GM19099 (cell line): ENCODE measurements around the gene KRTAP10-11.

Experiments used
- POLR2A ChIP-seq: IDR thresholded peaks from 3 replicates; pipeline ENCODE4 v1.6.1; 2011; ENCODE audit warnings: low read depth; ENCODE audit not compliant: insufficient read length; ENCODE audit errors: extremely low read depth

KRTAP10-11 gene

GRCh38 chr21:44653123-44653522 is 6.9 kb downstream of the KRTAP10-11 start:
- TF ChIP-seq POLR2A = no peak

- no peak for TF ChIP-seq POLR2A
Observed at GRCh38 chr21:44653656-44654575, 7.7 kb downstream of the KRTAP10-11 start.

GRCh38 chr21:44654576-44655175 is 8.5 kb downstream of the KRTAP10-11 start, which contains the start of gene KRTAP12-4:
Gene KRTAP12-4 (minus strand): TSS chr21:44654659. CDS start chr21:44654614, 45 bp downstream.
- TF ChIP-seq POLR2A = no peak

GRCh38 chr21:44656868-44657267 is 10.7 kb downstream of the KRTAP10-11 start:
- TF ChIP-seq POLR2A = no peak

- no peak for TF ChIP-seq POLR2A
Observed at GRCh38 chr21:44657635-44658540, 11.7 kb downstream of the KRTAP10-11 start, which contains the start of gene KRTAP12-3. Gene KRTAP12-3 (plus strand): TSS chr21:44657932. CDS start chr21:44657980, 48 bp downstream.

GRCh38 chr21:44658541-44658910 is 12.3 kb downstream of the KRTAP10-11 start:
- no peak for TF ChIP-seq POLR2A

- TF ChIP-seq POLR2A = no peak
Observed at GRCh38 chr21:44658913-44659595, 12.8 kb downstream of the KRTAP10-11 start.

GRCh38 chr21:44664691-44665090 is 18.5 kb downstream of the KRTAP10-11 start:
- no peak for TF ChIP-seq POLR2A

- no peak for TF ChIP-seq POLR2A
Observed at GRCh38 chr21:44666401-44667320, 20.4 kb downstream of the KRTAP10-11 start, which contains the start of gene KRTAP12-2. Gene KRTAP12-2 (minus strand): TSS chr21:44666927. CDS start chr21:44666886, 41 bp downstream.

GRCh38 chr21:44667612-44668011 is 21.4 kb downstream of the KRTAP10-11 start:
- no peak for TF ChIP-seq POLR2A

- no peak for TF ChIP-seq POLR2A
Observed at GRCh38 chr21:44670642-44671432, 24.6 kb downstream of the KRTAP10-11 start.

GRCh38 chr21:44671911-44672310 is 25.7 kb downstream of the KRTAP10-11 start:
- TF ChIP-seq POLR2A = no peak
